GM19468 (cell line): ENCODE measurements around the gene RIBC2.
"Not testable (repeated sequence)": the region's sequence is repeated elsewhere in the genome, so short reads cannot be mapped to it uniquely, and the experiment has no call there.

ENCODE experiments used
- ATAC-seq: cut with Tn5 transposase; IDR thresholded peaks from one replicate; pipeline ENCODE4 v1.9.1; 2021; ENCODE audit warnings: mild to moderate bottlenecking, moderate library complexity, moderate number of reproducible peaks; ENCODE audit not compliant: unreplicated experiment; ENCODE audit errors: extremely low read depth

The RIBC2 gene

DNA sequence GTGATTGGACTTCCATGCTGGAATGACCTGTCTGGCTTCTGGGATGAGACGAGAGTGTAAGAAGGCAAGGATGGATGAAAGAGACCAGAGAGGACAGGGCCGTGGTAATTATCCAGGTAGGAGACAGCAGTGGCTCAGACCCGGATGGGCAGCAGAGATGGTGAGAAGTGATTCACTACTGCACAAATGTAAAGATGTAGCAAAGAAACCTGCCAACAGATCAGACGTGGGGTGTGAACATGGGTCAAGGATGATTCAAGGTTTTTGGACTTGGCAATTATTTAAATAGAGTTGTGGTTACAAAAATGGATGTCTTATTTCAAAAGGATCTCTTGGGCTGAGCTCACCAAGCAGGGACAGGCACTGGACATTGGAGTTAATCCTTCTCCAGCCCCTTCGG lies 32.7 kb downstream of the RIBC2 start:
- no peak for ATAC-seq

DNA sequence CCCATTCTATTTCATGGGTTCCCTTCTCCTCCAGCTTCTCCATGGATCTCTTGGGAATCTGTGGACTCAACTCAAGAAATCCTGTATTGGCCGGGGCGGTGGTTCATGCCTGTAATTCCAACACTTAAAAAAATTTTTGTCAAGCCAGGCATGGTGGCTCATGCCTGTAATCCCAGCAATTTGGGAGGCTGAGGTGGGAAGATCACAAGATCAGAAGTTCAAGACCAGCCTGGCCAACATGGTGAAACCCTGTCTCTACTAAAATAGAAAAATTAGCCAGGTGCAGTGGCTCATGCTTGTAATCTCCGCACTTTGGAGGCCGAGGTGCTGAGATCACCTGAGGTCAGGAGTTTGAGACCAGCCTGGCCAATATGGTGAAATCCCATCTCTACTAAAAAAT lies 34.1 kb downstream of the RIBC2 start:
- not testable (repeated sequence) for ATAC-seq

DNA sequence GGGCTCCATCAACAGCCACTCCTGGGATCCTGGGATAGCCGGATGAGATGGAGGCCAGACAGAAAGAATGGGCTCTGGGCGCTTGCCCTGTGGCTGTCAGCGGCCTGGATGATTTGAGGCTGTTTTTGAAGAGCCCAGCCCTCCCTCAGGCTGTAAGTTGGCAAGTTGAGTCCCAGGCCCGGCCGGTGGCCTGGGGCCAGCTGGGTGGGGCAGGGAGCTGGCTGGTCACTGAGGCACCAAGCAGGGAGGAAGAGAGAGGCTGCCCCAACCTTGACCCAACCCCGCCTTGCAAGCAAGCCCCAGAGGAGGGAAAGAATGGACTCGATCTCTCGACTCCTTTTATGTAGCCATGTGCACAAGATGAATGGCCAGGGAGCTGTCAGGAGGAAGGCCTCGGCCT lies 34.9 kb downstream of the RIBC2 start:
- ATAC-seq, result no peak

DNA sequence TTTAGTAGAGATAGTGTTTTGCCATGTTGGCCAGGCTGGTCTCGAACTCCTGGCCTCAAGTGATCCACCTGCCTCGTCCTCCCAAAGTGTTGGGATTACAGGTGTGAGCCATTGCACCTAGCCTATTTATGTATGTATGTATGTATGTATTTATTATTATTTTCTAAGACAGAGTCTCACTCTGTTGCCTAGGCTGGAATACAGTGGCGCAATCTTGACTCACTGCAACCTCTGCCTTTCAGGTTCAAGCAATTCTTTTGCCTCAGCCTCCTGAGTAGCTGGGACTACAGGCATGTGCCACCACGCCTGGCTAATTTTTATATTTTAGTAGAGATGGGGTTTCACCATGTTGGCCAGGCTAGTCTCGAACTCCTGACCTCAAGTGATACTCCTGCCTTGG lies 35.9 kb downstream of the RIBC2 start:
- not testable (repeated sequence) for ATAC-seq

DNA sequence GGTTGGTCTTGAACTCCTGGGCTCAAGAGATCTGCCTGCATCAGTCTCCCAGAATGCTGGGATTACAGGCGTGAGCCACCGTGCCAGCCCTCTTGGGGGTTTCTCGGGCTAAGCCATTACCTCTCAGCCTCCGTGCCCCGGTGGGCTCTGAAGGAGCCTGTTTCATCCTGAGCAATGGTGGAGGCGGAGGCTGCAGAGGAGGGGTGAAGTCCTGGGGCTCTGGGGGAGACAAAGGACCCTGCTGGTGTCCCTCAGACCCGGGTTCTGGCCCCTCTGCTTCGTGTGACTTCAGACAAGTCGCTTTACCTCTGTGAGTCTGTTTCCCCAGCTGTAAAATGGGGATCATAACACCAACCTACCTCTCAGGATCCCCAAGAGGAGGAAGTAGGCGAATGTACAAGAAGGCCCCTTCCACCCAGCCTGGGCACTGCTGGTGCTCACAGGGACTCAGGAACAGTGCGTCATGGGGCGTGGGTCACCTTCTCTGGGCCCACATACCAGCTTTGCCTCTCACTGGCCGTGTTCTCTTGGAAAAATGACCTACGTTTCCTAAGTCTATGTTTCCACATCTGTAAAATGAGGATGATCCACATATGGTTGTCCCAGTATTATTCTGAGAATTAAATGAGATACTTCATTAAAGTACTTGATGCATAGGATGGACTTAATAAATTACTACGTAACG lies 36.8 kb downstream of the RIBC2 start:
- no peak for ATAC-seq

DNA sequence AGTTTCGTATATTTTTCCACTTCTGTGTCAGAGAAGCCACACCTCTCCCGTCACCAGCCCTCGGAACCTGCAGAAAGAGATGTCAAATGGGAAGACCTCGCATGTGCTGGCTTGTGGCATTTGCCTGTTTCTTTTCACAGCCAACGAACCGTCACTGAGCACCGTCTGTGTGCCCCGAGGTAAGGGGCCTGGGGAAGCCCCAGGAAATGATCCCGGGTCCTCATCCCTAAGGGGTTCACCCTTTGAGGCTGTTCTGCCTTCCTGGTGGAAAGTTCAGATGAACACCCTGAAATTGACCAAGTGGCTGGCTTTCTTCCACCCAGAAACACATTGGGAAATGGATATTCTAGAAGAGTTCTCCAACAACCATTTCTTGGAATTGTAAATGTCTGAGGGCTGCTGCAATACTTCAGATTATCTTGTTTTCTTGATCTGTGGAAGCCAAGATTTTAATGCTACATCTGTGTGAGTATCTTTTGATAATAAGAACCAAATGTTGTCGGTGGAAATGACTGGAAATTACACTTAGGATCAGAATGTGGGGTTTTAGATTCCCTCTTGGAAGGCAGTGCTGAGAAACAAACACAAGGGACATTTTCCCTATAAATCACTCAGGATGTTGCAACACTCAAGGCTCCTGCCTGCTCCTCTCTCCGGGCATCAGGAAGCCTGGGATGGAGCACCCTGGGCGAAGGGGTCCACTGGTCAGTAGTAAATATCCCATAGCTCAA lies 37.6 kb downstream of the RIBC2 start:
- no peak for ATAC-seq

DNA sequence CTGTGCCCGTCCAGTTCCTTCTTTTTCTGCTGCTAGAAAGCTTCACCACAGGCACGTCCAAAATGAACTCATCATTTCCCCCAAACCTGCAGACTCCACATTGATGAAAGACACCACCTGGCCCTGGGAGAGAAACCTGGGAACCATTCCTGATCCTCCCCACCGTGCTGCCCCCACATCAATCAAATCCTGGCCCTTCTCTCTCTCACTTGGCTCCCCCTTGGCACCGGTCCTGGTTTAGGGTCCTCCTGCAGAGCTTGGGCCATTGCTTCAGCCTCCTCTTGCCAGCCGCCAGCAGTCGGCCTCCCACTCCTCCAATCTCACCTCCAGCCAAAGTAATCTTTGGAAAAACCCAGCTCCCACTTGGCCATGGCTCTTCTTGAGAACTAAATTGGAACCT lies 38.5 kb downstream of the RIBC2 start:
- ATAC-seq, result no peak

DNA sequence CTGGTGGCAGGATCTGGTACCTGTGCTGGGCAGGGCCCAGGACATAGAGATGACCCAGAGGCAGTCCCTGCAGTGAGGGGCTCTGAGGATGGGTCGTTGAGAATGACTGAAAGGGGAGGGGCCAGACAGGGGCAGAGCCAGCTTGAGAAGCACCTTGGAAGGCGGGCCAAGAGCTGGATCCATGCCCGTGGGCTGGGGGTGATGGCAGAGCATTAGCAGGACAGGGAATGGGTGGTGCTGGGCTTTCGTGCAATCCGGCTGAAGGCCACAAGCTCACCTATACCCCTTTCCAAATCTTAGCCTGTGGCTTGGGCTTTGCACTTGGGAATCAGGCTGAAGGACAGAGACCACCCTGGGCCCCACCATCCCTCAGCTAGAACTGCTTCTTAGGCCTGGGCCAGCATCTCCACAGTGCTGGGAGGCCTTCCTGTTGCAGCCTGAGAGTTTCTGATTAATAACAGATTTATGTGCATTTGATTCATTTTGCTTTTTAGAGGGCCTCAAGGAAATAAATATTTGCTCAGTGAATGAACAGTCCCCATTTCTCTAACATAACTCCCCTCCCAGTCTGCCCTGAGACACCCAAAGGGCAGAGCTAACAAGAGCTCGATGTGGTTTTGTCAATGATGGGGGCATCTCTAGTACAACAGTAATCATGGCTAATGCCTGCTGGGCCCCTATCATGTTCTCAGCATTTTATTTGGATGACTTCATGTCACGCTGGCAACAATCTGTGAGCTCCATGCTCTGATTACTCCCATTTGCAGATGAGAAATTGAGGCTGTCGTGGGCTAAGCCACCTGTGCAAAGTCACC lies 39.3 kb downstream of the RIBC2 start:
- no peak for ATAC-seq

DNA sequence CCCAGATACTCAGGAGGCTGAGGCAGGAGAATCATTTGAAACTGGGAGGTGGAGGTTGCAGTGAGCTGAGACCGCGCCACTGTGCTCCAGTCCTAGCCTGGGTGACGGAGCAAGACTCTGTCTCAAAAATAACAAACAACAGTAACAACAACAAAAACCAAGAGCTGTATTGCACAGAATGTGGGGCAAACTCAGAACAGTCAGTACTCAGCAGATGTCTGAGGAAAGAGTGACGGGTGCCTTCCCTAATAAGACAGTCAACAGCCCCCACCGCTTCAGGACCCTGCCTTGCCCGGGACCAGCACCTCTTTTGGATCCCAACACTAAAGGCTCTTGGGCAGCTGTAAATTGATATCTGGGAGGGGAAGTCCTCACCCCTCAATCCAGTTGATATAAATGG lies 40.3 kb downstream of the RIBC2 start:
- no peak for ATAC-seq

DNA sequence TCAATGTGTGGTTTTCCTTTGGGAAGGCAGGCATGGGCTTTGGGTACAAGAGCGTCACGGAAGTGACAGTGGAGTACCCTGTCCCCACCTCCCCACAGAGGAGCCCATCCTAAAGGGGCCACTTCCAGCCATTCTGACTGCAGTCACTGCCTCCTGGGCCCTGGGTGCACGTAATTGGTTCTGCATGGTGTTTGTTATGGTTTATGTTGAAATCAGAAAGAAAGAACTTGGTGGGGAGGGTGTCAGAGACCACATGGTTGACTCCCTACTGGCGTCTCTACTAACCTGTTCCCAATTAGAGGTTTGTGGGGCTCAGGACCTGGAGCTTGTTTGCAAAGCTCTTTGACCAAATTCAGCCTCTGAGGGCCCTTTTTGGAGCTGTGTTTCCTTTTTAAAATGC lies 40.8 kb downstream of the RIBC2 start:
- ATAC-seq, result no peak

DNA sequence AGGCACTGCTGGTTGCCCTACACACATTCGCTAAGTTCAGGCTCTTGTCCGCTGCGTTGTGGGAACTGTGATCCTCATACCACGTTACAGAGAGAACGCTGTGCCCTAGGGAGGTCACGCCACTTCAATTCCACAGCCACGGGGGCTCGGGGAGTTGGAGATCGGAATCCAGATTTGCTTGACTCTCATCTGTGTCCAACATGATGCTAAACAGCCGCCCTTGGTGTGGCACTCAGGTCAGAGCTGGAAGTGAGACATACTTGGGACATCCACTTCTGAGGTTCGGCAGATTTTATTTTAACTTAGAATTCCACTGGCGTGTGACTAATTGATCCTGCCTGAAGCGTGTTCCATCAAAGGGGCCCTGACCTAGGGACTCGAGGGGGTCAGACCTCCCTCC lies 41.7 kb downstream of the RIBC2 start:
- ATAC-seq, result no peak

DNA sequence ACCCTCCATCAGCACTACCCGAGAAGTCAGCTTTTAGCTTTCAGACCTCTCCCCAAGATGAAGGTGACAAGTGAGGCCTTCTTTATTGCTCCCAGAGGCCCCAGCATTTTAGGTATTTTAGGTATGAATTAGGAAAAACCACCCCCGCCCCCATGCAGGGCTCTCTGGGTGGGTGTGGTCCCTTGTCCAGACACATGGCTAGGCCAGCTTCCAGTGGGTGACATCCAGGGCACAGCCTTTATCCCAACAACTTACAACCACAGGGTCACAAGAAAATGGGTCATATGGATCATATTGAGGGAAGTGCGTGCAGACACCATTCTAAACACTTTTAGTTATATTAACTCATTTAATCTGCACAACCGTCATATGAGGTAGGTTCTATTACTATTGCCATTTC lies 42.1 kb downstream of the RIBC2 start:
- no peak for ATAC-seq

DNA sequence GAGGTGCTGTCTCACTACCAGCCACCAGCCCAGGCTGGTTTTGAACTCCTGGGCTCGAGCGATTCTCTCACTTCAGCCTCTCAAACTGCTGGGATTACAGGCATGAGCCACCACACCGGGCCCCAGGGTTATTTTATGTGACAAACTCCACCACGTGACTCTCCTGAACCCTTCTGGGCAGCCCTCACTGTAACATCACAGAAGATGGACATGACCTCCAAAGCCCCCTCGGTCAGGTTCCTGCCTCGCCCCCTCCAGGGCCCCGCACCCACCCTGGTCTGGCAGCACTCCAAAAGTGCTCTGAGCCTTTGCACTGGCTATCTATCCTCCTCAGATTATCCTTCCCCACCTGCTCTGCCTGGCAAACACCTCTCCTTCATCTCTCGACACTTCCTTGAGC lies 43.3 kb downstream of the RIBC2 start:
- no peak for ATAC-seq

DNA sequence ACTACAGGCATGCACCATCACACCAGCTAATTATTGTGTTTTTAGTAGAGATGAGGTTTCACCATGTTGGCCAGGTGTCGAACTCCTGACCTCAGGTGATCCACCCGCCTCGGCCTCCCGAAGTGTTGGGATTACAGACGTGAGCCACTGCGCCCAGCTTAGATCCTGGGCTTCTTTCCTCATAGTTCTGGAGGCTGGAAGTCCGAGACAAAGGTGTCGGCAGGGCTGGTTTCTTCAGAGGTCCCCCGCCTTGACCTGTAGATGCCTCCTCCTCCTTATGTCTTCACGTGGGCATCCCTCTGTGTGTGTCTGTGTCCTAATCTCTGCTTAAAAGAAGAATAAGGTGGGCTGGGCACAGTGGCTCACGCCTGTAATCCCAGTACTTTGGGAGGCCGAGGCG lies 45.0 kb downstream of the RIBC2 start:
- no peak for ATAC-seq

DNA sequence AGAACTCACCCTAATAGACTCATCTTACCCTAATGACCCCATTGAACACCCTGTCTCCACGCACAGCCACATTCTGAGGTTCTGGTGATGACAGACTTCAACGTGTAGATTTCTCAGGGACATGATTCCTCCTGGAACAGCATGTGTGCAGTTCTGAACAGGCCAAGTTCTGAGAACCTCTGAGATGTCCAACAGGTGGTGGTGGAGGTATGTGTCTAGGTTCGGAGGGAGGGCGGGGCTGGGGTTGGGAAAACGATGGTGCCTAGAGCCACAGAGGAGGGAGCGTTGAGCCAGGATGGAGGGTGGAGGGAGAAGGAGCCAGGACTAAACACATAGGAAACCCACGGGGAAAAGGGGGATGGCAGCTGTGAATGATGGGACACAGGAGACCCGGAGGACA lies 45.7 kb downstream of the RIBC2 start:
- ATAC-seq, result no peak

DNA sequence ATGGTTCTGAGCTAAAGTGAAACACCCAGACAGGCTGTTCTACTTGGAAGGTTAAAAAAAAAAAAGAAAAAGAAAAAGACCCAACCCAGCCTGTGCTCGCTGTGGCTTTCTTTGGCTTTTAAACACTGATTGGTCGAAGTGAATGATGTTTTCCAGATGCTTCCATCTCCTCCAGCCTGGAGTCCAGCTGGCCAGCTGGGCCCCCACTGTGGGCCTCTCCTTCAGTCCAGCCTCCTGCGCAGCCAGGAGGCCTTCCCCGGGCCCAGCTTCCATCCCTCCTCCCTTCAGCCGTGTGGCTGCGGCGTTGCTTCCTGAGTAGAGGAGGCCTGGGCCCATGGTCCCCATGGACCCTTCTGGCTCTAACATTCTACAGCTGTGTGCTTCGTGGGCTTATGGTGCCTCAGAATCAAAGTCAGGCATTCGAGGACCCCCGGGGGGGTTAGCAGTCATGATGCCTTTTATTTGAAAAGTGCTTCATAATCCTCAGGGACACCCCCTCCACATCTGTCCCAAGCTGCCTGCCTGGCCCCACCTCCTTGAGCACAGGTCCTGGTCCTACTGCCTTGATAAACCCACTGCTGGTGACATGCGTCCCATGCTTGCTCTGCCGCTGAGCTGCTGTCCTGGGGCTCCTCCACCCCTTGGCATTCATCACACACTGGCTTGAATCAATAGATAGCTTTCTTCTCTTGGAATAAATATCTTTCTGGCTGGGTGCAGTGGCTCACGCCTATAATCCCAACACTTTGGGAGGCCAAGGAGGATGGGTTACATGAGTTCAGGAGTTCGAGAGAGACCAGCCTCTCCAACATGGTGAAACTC lies 47.0 kb downstream of the RIBC2 start:
- ATAC-seq, result no peak

DNA sequence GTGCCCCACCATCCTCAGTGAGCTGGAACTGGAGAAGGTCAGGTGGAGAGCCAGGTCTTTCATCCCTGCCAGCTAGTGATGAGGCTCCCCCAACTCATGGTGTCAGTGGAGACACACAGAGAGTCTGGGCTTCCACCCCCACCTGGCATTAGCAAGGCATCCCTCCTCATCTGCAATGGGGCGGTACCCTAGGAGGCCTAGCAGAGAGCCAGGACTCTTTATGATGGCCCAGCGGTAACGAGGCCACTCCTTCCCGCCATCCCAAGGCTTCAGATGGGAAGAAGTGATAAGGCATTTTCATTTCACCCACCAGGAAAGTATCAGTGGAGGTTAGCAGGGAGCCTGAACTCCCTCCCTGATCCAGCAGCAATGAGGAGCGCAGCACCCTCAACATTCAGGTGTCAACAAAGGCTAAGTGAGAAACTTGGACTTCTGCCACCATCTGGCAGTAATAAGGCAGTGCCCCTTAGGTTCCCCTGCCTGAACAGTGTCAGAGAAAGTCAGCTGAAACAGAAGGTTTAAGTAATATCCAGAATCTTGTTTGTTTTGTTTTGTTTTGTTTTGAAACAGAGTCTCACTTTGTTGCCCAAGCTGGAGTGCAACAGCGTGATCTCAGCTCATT lies 48.7 kb downstream of the RIBC2 start:
- ATAC-seq, result no peak

DNA sequence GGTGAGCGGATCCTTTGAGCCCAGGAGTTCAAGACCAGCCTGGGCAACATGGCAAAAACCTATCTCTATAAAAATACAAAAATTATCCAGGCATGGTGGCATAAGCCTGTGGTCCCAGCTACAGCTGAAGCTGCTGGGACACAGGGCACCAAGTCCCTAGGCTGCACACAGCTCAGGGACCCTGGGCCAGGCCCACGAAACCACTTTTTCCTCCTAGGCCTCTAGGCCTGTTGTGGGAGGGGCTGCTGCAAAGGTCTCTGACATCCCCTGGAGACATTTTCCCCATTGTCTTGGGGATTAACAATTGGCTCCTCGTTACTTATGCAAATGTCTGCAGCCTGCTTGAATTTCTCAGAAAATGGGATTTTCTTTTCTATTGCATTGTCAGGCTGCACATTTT lies 50.2 kb downstream of the RIBC2 start:
- not testable (repeated sequence) for ATAC-seq

DNA sequence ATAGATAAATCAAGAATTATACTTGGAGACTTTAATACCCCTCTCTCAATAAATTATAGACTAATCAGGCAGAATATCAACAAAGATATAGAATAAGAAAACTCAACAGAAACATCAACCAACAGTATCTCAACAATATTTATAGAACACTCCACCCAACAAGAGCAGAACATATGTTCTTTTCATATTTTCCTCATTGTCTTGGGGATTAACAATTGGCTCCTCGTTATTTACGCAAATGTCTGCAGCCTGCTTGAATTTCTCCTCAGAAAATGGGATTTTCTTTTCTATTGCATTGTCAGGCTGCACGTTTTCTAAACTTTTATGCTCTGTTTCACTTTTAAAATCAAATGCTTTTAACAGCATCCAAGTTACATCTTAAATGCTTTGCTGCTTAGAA lies 52.1 kb downstream of the RIBC2 start:
- no peak for ATAC-seq

DNA sequence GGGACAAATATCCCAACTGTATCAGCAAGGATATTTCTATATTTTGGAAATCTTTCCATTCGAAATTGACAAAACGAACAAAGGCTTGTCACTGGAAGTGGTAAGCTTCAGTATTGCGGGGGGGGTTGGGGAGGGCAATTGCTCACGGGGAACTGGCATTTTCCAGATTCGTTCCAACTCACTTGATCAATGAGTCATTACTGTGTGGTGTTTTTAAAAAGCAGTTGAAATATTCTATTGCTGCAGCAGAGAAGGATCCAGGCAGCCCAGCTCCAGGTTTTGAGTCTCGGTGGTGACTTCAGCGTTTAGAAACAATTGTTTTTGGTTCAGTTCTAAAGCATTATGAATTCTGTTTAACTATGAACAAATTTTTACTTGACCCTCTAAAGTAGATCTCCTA lies 55.4 kb downstream of the RIBC2 start:
- ATAC-seq, result no peak
